GM18861 (cell line): Measurements from ENCODE around the gene TUT7.
"Not testable (repeated sequence)": the region's sequence is repeated elsewhere in the genome, so short reads cannot be mapped to it uniquely, and the experiment has no call there.

Experiments
- ATAC-seq: cut with Tn5 transposase; IDR thresholded peaks from one replicate; pipeline ENCODE4 v1.9.1; 2021; ENCODE audit not compliant: unreplicated experiment

The TUT7 gene, protein sequence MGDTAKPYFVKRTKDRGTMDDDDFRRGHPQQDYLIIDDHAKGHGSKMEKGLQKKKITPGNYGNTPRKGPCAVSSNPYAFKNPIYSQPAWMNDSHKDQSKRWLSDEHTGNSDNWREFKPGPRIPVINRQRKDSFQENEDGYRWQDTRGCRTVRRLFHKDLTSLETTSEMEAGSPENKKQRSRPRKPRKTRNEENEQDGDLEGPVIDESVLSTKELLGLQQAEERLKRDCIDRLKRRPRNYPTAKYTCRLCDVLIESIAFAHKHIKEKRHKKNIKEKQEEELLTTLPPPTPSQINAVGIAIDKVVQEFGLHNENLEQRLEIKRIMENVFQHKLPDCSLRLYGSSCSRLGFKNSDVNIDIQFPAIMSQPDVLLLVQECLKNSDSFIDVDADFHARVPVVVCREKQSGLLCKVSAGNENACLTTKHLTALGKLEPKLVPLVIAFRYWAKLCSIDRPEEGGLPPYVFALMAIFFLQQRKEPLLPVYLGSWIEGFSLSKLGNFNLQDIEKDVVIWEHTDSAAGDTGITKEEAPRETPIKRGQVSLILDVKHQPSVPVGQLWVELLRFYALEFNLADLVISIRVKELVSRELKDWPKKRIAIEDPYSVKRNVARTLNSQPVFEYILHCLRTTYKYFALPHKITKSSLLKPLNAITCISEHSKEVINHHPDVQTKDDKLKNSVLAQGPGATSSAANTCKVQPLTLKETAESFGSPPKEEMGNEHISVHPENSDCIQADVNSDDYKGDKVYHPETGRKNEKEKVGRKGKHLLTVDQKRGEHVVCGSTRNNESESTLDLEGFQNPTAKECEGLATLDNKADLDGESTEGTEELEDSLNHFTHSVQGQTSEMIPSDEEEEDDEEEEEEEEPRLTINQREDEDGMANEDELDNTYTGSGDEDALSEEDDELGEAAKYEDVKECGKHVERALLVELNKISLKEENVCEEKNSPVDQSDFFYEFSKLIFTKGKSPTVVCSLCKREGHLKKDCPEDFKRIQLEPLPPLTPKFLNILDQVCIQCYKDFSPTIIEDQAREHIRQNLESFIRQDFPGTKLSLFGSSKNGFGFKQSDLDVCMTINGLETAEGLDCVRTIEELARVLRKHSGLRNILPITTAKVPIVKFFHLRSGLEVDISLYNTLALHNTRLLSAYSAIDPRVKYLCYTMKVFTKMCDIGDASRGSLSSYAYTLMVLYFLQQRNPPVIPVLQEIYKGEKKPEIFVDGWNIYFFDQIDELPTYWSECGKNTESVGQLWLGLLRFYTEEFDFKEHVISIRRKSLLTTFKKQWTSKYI (N-terminal part only)

DNA sequence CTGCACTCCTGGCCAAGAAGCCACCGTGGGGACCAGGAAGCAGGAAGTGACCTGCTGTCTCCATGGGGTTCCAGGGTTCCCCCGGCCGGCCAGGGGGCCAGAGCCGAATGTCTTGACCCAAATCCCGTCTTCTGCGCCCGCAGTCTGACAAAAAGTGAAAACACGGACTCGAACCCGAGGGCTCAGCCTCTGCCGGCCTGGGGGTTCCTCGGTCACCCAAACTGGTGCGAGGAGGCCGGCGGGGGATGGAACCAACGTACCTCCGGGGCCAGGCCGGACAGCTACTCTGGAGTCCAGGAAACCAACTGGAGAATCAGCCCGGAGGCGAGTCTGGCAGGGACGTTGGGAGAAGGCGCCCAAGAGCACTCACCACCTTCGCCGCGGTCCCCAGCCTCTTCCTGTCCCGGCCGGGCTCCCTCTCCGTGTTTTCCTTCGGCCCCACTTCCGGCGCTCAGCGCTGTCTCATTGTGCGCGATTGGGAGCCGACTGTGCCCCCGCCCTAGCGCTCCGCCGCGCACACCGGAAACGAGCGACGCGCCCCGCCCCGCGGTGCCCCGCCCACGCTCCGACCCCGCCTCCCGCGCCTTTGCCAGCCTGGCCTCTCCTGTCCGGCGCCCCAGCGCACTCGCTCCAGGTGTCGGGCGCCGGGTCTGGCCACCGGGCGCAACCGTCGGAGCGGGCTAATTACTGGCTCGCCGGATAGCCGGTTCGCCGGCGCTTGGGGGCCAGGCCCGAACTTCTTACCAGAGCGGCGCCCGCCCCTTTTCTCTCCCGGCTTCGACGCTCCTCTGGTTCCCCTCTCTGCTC is at the start of gene TUT7:
Gene TUT7 (minus strand): TSS at position 400 of the 807 bp plus-strand sequence. CDS start 1,211 bp downstream, outside the sequence.
- ATAC-seq: peak; percentile 64

DNA sequence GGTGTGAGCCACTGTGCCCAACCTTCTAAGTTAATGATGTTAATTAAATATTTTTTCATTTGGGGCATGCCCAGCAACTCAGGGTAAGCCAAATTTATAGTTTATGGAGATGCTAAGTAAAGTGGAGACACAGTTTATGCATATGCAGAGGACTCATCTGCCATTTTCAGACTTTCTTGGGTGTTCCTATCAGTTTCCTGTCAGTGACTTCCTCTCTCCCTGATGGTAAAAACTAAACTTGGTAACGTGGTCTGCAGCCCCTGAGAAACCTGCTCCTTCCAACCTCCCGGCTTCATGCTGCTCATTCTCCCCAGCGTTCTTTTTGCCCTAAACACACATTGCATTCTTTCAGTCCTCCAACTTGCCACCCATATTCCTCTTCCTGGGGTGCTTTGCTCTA is 48.4 kb upstream of the TUT7 start:
- no peak for ATAC-seq

DNA sequence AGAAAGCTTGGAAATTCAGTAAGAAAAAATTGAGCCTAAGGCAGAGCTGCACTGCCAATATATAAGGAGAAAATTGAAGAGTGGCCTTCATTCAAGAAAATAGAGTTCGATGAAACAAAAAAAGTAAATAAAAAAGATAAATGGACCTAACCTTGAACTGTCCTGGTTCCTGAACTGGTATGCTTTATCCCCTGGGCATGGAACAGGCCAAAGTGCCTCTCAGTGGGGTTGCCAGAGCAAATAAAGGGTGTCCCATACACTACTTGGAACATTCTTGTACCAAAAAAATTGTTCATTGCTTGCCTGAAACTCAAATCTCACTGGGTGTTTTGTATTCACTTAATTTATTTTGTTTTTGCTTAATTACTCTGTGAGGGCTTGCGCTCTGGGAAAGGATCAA is 42.2 kb upstream of the TUT7 start:
- ATAC-seq: no peak

DNA sequence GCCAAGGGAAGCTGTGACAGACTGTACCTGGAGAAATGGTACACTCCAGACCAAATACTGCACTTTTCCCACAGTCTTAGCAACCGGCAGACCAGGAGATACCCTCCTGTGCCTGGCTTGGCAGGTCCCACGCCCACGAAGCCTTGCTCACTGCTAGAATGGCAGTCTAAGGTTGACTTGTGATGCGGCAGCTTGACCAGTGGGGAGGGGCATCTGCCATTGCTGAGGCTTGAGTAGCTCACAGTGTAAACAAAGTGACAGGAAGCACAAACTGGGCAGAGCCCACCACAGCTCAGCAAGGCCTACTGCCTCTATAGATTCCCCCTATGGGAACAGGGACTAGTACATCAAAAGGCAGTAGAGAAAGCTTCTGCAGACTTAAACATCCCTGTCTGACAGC is 36.0 kb upstream of the TUT7 start:
- not testable (repeated sequence) for ATAC-seq

DNA sequence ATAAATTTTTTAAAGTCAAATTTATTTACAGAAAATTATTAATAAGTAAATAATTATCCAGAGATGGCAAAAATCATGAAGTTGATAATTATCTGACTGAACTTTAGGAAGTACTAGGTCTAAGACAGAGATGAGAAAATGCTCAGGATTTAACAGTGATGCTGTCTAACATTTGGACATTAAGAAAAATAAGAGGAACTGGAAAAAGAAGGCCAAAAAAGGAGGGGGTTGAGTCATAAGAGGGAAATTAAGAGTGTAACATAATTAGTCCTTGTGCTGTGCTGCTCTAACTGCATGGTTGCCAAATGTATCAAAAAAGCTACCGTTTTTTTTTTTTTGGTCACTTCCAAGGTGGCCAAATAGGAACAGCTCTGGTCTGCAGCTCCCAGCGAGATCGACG is 35.4 kb upstream of the TUT7 start:
- ATAC-seq: no peak

DNA sequence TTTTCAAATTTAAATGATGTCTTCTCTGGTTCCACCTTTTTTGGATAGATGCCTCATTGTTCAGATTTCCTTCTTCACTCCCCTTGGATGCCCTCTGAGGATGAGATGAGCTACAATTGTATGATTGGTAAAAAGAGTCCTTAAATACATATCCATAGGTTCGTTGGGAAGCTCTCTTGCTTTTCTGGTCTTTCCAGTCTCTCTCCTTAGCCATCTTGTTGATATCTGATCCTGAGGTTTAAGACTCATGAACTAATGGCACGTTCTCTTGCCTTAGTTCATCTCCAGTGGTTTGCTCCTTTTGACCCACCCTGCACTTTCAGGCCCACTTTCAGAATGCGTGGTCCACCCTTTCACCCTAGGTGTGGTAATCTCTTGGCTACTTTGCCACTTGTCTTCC is 33.2 kb upstream of the TUT7 start:
- no peak for ATAC-seq

DNA sequence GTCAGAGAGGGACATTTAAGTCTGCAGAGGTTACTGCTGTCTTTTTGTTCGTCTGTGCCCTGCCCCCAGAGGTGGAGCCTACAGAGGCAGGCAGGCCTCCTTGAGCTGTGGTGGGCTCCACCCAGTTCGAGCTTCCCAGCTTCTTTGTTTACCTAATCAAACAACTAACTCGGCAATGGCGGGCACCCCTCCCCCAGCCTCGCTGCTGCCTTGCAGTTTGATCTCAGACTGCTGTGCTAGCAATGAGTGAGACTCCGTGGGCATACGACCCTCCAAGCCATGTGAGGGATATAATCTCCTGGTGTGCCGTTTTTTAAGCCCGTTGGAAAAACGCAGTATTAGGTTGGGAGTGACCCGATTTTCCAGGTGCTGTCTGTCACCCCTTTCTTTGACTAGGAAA is 28.8 kb upstream of the TUT7 start:
- not testable (repeated sequence) for ATAC-seq

DNA sequence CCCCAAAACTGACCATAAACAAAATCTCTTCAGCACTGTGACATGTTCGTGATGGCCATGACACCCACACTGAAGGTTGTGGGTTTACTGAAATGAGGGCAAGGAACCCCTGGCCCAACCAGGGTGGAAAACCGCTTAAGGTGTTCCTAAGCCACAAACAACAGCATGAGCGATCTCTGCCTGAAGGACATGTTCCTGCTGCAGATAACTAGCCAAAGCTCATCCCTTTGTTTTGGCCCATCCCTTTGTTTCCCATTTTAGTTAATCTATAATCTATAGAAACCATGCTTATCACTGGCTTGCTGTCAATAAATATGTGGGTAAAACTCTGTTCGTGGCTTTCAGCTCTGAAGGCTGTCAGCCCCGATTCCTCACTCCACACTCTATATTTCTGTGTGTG is 21.8 kb upstream of the TUT7 start:
- ATAC-seq: no peak

DNA sequence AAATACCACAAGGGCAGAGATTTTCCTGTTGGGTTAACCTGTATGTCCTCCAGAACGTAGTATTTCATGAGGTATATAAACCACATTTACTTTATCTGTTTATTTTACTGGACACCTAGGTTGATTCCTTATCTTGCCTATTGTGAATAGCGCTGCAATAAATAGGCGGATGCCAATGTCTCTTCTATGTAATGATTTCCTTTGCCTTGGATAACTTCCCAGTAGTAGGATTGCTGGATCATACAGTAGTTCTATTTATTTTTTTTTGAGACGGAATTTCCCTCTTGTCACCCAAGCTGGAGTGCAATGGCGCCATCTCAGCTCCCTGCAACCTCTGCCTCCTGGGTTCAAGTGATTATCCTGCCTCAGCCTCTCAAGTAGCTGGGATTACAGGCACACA is 15.6 kb upstream of the TUT7 start:
- ATAC-seq: no peak

DNA sequence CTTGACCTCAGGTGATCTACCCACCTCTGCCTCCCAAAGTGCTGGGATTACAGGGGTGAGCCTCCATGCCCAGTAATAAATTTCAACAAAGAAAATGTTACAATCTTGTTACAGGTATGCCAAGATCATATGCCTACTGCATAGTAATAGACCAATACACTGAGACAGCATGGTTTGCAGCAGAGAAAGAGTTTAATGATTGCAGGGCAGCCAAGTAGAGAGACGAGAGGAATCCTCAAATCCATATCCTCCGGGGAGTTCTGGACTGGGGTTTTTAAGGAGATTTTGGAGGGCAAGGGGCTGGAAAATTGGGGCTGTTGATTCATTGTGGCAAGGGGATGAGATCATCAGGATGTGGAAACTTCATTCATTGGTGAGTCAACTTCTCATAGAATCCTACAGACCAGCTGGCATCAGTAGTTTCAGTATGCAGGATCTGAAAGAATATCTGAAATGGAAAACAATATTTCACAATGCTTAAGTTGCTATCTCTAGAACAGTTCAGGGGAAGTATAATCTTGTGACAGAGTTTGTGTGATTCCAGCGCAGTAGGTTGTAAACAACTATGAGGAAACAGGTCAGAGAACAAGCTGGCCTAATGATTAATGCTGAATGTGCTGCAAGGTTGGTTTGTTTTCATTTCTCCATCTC is 14.8 kb upstream of the TUT7 start:
- ATAC-seq: no peak

DNA sequence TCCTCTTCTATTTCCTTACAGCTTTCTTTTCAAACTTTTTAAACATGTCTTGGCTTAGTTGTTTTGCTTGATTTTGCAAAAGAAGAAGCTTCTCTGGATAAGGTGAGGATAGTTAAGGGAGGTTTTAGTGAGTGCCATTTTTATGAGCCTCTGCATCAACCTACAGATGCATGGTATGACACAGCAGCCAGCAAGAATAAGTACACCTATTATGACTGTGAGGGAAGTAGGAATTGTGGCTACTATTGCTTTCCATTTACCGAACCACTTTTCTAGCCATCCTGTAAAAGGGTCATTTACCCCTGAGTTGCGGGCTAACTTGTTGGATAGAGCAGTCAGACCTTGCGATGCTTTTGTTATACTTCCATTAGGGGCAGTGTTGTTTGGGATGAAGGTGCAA is 7.0 kb upstream of the TUT7 start:
- ATAC-seq: no peak

DNA sequence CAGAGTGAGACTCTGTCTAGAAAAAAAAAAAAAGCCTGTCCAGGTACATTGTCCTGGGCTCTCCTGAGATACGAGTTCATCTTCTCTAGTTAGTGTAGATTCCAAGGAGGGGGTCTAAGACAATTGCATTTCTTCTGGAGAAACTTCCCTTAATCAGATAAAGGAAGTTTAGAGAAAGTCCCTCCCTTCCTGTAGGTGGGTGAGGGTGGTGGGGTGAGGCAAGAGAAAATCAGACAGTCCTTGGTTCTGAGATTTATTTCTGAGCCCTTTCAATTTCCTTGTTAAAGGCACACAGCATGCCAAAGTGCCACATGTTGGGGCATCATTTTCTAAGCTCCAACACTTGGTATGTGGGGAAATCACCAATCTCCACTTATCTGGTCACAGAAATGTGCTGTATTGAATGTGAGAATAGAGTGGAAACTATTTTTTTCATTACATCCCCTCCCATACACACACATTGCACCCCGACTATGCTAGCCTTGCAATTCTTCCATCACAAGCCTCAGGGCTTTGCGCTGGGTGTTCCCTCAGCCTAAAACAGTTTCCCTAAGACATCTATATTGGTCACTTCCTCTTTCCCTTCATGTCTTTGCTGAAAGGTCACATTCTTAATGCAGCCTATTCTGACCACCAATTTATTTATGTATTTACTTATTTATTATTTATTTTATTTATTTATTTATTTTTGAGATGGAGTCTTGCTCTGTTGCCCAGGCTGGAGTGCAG is 5.1 kb upstream of the TUT7 start:
- ATAC-seq: no peak

DNA sequence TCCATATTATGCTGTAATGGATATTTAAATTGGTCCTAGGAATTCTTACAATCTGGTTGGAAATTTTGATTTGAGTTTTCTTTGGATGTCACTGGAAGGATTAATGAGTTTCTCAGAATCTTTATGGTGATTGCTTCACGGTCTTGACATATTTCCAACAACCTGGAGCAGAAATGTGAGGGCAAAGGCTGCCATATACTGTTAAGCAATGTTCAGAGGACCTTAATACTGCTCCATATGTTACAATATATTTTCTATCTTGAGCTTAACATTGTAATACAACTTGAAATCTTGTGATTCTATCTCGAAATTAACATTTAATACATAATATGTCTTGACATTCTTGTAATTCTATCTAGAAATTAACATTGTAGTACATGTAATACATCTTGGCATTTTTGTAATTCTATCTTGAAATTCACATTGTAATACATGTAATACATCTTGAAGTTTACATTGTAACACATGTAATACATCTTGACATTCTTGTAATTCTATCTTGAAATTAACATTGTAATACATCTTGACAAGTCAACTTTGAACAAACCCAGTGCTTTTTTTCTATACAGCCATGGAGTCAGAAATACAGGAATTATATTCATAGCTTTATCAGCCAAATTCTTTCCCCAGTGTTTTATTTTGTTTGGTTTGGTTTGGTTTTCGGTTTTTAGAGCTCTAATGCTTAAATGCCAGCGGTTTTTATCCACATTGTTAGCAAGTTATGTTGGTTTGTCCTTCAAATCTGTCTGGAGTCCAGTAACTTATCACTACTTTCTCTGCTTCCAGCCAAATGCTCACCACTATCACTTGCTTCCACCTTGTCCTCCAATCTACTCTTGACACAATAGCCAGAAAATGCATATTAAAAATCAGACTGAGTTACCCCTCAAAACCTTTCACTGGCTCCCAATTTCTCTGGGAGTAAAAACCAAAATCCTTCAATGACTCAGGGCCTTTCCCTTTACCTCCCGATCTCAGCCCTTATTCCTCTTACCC is 3.0 kb upstream of the TUT7 start:
- no peak for ATAC-seq

DNA sequence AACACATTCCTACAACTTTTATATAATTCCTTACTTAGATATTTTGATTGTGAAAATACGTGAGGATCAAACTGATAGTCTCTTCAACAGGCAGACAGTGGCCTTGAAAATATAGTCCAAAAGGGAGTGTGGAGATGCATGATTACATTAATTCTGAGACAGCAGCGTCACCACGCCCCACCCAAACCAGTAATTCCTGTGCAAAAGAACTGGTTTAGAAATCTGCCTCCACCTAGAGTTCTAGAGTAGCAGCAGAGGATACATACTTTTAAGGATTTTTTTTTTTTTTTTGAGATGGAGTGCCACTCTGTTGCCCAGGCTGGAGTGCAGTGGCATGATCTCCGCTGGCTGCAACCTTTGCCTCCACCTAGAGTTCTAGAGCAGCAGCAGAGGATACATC is 1.6 kb upstream of the TUT7 start:
- no peak for ATAC-seq

DNA sequence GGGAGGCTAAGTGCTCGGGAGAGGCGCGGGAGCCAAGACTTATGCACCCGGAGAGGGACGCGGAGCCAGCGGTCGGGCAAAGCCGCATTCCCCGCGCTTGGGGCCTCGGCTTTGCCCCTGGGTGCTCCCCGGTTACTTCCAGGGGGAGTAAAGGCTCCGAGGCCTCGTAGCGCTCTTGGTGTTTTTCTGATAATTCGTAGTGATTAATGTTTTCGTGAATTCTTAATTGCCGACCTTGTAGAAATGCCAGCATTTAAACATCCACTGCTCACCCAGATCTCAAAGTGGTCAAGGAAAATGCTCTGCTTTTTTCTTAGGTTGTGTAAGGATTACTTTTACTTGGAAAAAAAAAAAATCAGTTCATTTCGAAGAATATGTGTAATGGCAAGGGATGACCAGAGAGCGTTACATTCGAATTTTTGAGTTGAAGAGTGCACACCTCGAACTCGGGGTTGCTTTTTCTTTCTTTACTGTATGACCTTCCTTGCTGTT is 654 bp upstream of the TUT7 start:
- ATAC-seq: no peak

DNA sequence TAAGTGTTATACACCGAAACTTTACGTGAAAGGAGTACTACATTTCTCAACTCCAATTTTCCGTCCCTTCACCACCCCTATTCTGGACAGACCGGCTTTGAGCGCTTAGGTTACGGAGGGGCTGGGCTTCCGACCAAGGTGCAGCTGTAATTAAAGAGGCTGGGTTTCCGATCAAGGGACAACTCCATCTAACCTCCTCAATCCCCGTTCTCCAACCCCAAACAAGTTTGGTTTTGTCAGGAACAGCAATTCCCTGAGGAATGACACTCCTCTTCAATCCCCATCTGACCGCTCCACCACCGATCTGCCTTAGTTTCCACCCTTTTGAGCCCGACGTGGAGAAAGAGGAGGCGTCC is 577 bp downstream of the TUT7 start:
- no peak for ATAC-seq

DNA sequence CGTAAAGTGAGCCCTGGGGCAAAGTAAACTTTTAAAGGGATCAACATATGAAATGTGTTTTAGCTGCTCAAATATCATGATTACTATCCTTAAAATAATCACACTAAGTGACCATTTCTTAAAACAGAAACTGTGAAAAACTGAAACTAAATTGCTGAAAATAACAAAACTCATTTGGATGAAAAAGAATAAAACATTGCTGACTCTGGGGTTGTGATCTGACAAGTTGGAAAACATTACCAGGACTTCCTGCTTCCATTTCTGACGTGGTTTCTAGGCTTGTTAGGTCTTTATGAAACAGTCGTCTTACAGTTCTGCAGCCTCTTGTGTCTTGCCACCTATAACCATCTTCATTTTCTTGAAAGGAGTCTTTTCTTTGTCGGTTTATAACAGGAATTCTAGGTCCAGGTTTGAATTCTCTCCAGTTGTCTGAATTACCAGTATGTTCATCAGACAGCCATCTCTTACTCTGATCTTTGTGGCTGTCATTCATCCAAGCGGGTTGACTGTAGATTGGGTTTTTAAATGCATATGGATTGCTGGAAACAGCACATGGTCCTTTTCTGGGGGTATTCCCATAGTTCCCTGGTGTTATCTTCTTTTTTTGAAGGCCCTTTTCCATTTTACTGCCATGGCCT is 1.7 kb downstream of the TUT7 start:
- ATAC-seq: no peak

DNA sequence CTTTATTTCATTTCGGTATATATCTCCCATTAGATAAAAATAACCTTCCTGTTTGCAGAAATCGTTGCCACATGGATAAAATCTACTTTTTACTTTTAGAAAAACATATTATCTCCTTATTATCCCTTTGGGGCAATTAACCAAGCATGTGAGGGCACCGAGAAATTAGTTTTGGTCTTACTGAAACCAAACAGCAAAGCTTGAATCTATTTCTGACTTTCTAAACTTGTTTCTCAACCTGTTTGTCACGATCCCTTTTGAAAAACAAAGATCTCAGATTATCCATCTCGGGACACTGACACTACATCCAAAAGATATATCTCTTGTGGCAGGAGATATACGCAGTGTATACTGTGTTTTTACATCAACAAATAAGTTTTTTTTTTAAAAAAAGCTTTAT is 2.3 kb downstream of the TUT7 start:
- ATAC-seq: no peak
